Tibial nerve (tissue), 4 donors: Measurements from ENCODE around the gene FAM168B. TPM values are rescaled to one million over a fixed set of nuclear protein-coding genes. Genes with fewer than 3 reads are reported as not detected.

Experiments used
- DNase-seq, 2 donors: peaks; one replicate each; pipeline ENCODE4 v3.0.0-alpha.2; 2019; ENCODE audit warnings: low spot score in 2 of 2
- H3K27ac ChIP-seq, 4 donors: fragments of 200-600 bp; sonication (generic) in 3 of 4; one replicate each; pipeline ENCODE4 v1.5.1; 2017 to 2019; ENCODE audit warnings: mild to moderate bottlenecking in 1 of 4
- H3K27me3 ChIP-seq, 2 donors: fragments of 200-600 bp; sonication (generic) in 1 of 2; one replicate each; pipeline versions ENCODE4 v1.5.1 to v1.6.0; 2017 to 2019
- H3K36me3 ChIP-seq, 3 donors: fragments of 200-600 bp; sonication (generic); one replicate each; pipeline ENCODE4 v1.5.1; 2018 to 2019
- H3K4me1 ChIP-seq, 4 donors: fragments of 200-600 bp; sonication (generic) in 3 of 4; one replicate each; pipeline ENCODE4 v1.5.1; 2017 to 2019
- H3K4me3 ChIP-seq, 4 donors: fragments of 200-600 bp; sonication (generic) in 3 of 4; one replicate each; pipeline ENCODE4 v1.5.1; 2017 to 2019; ENCODE audit warnings: mild to moderate bottlenecking in 1 of 4, moderate library complexity in 1 of 4
- H3K9me3 ChIP-seq, 4 donors: fragments of 200-600 bp; sonication (generic) in 3 of 4; one replicate each; pipeline ENCODE4 v1.5.1; 2017 to 2019
- CTCF ChIP-seq, 5 experiments: fragments of 200-600 bp in 3 of 5; fragments of 450-650 bp in 2 of 5; sonication (generic) in 3 of 5; IDR thresholded peaks; one replicate each; pipeline ENCODE4 v1.5.1; 2016 to 2019; ENCODE audit warnings: antibody characterized with exemption in 5 of 5, mild to moderate bottlenecking in 3 of 5, moderate library complexity in 2 of 5
- EP300 ChIP-seq, 2 donors: sonication (generic); formaldehyde crosslinking; IDR thresholded peaks; one replicate each; pipeline ENCODE4 v1.6.1; 2017; ENCODE audit warnings: antibody characterized with exemption in 2 of 2, mild to moderate bottlenecking in 1 of 2
- POLR2A ChIP-seq, 2 donors: fragments of 450-650 bp; IDR thresholded peaks; one replicate each; pipeline ENCODE4 v1.6.1; 2017; ENCODE audit warnings: antibody characterized with exemption in 2 of 2, mild to moderate bottlenecking in 2 of 2, moderate library complexity in 2 of 2
- WGBS, 2 donors: methylation state at CpG; one replicate each; pipeline ENCODE4 v1.1.5; 2018; 5-methylcytosine and 5-hydroxymethylcytosine counted together
- total RNA-seq, 4 donors: library from RNA; depleted of rRNA; stranded (reverse); fragments of >200 nt; gene quantifications; one replicate each; pipeline ENCODE4 v1.1.0, GENCODE V29; 2016

Gene FAM168B
- total RNA-seq, 4 donors from 2014 or later = 96.0 to 115 (median 107) TPM

- no peaks in the 10 kb centered on the region for H3K27me3 ChIP-seq
- WGBS, 2 donors = 57 to 65% methylated on average over 37 to 63 of the region's 75 CpGs
- DNase-seq = no peak
- H3K36me3 ChIP-seq = peaks cover 0 to 38% (median 0%) of the 10 kb centered on the region in 3 donors
- H3K9me3 ChIP-seq = no peaks in the 10 kb centered on the region
- TF ChIP-seq POLR2A (IDR thresholded peaks at IDR 0.05) = no peak
- TF ChIP-seq CTCF (IDR thresholded peaks at IDR 0.05) = no peak
- no peak for TF ChIP-seq EP300 (IDR thresholded peaks at IDR 0.05)
- H3K4me1 ChIP-seq = peaks cover 0 to 13% (median 3%) of the 10 kb centered on the region in 4 donors
- H3K4me3 ChIP-seq = peak overlapping the region in 1 of 4 donors; percentile 9
- H3K27ac ChIP-seq = no peak overlapping the region
Measured at GRCh38 chr2:131039908-131040660, 53.2 kb downstream of the FAM168B start.

- peaks cover 0 to 16% (median 3%) of the 10 kb centered on the region in 4 donors for H3K4me1 ChIP-seq
- no peak for TF ChIP-seq CTCF (IDR thresholded peaks at IDR 0.05)
- TF ChIP-seq POLR2A (IDR thresholded peaks at IDR 0.05) = no peak
- TF ChIP-seq EP300 (IDR thresholded peaks at IDR 0.05) = no peak
- WGBS, 2 donors = 56 to 71% methylated on average over 13 to 23 of the region's 23 CpGs
- DNase-seq = no peak
- H3K27ac ChIP-seq = no peak overlapping the region
- no peaks in the 10 kb centered on the region for H3K9me3 ChIP-seq
- H3K36me3 ChIP-seq = peaks cover 0 to 32% (median 0%) of the 10 kb centered on the region in 3 donors
- H3K27me3 ChIP-seq = no peaks in the 10 kb centered on the region
- H3K4me3 ChIP-seq = peak overlapping the region in 1 of 4 donors; percentile 9
Measured at GRCh38 chr2:131039535-131039907, 53.7 kb downstream of the FAM168B start.

GRCh38 chr2:131039101-131039440, 54.2 kb downstream of the FAM168B start:
- TF ChIP-seq POLR2A (IDR thresholded peaks at IDR 0.05) (no peak), CTCF (IDR thresholded peaks at IDR 0.05) (no peak), EP300 (IDR thresholded peaks at IDR 0.05) (no peak)
- H3K4me3 ChIP-seq = no peak overlapping the region
- WGBS, 2 donors = 93 to 99% methylated on average over 9 of the region's 9 CpGs

GRCh38 chr2:131038258-131039100, 54.8 kb downstream of the FAM168B start:
- WGBS, 2 donors = 88 to 93% methylated on average over 17 of the region's 17 CpGs
- TF ChIP-seq EP300 (IDR thresholded peaks at IDR 0.05) = no peak
- TF ChIP-seq CTCF (IDR thresholded peaks at IDR 0.05) = no peak
- no peak for TF ChIP-seq POLR2A (IDR thresholded peaks at IDR 0.05)

More at GRCh38 chr2:131039101-131039440, 54.2 kb downstream of the FAM168B start:
- Histone ChIP-seq H3K4me1 (peaks cover 0 to 20% (median 5%) of the 10 kb centered on the region in 4 donors), H3K27ac (no peak overlapping the region), H3K36me3 (peaks cover 0 to 28% (median 0%) of the 10 kb centered on the region in 3 donors), H3K27me3 (peaks cover 0 to 4% of the 10 kb centered on the region in 2 donors), H3K9me3 (no peaks in the 10 kb centered on the region)
- DNase-seq = no peak

More at GRCh38 chr2:131038258-131039100, 54.8 kb downstream of the FAM168B start:
- no peak for DNase-seq
- Histone ChIP-seq H3K36me3 (peaks cover 0 to 22% (median 0%) of the 10 kb centered on the region in 3 donors), H3K27ac (no peak overlapping the region), H3K27me3 (peaks cover 0 to 4% of the 10 kb centered on the region in 2 donors), H3K9me3 (no peaks in the 10 kb centered on the region), H3K4me3 (no peak overlapping the region), H3K4me1 (peaks cover 0 to 24% (median 5%) of the 10 kb centered on the region in 4 donors)
